NT2/D1 (cell line): ENCODE measurements around the gene CAMTA1.

Experiments
- SUZ12 ChIP-seq: IDR thresholded peaks from 2 replicates; pipeline ENCODE4 v1.6.1; 2011; ENCODE audit not compliant: insufficient read length, insufficient read depth; ENCODE audit errors: extremely low read depth
- YY1 ChIP-seq: IDR thresholded peaks from 2 replicates; pipeline ENCODE4 v1.6.1; 2011; ENCODE audit not compliant: insufficient read length, insufficient read depth
- ZNF274 ChIP-seq: IDR thresholded peaks from 2 replicates; pipeline ENCODE4 v1.6.1; 2011; ENCODE audit warnings: mild to moderate bottlenecking, low read depth, low read length

DNA sequence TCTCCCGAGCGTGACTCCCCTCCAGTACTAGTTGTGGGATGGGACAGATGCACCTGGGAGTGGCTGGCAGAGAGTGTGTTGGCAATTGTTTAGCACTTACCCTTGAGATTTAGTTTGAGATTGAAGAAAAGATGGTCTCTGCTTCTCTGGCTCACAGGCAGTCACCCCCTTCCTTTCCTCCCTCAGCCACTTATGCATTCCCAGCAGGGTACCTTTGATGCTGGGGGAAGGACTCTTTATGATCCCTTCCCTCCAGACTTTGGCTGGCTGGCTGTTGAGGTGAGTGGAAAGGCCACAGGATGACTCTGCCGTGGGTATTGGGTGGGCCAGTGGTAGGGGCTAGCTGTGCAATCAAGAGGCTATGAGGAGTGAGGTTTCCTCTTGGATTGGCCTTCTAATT, 236.8 kb downstream of the CAMTA1 start:
- TF ChIP-seq YY1 (no peak), SUZ12 (no peak), ZNF274 (no peak)
